HG03064 (cell line): ENCODE measurements around the gene KCP.

Experiments used
- ATAC-seq: cut with Tn5 transposase; IDR thresholded peaks from one replicate; pipeline ENCODE4 v1.9.1; 2021; ENCODE audit warnings: low read depth; ENCODE audit not compliant: unreplicated experiment

The KCP gene

DNA sequence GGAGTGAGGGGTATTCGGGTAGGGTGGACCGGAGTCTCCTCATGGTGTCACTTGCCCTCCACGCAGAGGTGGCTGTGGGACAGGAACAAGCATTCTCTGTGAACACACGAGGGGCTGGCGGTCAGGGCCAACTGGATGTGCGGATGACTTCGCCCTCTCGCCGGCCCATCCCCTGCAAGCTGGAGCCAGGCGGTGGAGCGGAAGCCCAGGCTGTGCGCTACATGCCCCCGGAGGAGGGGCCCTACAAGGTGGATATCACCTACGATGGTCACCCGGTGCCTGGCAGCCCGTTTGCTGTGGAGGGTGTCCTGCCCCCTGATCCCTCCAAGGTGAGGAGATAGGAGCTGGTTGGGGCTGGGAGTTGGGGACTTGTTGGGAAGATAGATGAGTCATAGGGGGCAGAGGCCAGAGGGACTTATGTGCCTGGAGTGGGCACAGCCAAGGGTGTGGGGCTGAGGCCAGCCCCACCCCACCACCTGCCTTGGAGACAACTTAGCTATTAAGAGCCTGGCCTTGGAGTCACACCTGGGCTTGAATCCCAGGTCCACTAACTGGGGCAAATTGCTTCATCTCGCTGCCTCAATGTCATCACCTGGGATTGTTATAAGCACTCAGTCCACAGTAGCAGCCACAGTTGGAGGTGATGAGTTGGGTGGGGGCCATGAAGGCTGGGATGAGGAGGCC, 66.4 kb downstream of the KCP start:
- no peak for ATAC-seq

DNA sequence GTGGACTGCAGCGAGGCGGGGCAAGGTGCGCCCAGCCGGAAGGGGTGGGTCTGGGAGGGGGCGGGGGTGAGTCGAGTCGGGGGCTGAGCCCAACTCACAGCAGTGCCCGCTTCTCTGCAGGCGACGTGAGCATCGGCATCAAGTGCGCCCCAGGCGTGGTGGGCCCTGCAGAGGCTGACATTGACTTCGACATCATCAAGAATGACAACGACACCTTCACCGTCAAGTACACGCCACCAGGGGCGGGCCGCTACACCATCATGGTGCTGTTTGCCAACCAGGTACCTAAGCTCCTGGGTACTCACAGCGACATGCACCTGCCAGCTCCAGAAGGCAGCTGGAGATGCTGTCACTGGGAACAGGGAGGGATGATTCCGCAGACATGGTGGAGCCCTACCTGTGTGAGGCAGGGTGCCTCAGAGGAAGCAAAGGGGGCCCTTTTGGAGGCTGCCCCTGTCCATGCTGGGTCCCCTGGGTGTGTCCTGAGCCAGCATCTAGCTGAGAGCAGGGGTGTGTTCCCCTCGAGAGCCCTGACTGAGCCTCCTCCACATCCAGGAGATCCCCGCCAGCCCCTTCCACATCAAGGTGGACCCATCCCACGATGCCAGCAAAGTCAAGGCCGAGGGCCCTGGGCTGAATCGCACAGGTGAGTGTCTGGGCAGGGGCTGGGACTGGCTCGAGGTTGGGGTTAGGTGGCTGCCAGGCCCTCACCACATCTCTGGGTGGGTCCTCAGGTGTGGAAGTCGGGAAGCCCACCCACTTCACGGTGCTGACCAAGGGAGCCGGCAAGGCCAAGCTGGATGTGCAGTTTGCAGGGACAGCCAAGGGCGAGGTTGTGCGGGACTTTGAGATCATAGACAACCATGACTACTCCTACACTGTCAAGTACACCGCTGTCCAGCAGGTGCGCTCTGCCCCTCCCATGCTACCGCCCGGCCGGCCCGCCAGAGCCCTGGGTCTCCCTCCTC, 67.6 kb downstream of the KCP start:
- ATAC-seq: no peak

DNA sequence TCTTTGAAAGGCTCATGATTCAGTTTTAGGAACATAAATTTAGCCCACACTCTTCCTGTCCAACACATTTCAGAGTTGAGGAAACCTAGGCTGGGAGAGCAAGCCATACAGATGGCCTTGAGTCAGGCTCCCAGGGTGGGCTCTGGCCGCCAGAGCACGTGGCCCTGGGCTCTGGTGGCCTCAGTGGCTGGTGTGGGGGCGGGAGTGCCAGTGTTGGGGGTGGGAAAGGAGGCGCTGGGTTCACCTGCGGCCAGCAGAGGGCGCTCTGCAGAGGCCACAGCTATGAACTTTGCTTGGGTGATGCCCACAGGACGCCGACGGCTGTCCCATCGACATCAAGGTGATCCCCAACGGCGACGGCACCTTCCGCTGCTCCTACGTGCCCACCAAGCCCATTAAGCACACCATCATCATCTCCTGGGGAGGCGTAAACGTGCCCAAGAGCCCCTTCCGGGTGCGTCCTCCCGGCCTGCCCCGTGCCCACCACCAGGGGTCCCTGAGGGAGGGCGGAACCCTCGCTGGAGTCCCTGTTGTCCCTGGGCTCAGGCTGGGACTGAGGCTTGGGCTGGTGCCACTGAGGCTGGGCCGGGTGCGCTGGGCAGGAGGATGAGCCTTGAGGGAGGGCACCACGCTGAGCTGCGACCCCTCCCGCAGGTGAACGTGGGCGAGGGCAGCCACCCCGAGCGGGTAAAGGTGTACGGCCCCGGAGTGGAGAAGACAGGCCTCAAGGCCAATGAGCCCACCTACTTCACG, 68.4 kb downstream of the KCP start:
- ATAC-seq: no peak

DNA sequence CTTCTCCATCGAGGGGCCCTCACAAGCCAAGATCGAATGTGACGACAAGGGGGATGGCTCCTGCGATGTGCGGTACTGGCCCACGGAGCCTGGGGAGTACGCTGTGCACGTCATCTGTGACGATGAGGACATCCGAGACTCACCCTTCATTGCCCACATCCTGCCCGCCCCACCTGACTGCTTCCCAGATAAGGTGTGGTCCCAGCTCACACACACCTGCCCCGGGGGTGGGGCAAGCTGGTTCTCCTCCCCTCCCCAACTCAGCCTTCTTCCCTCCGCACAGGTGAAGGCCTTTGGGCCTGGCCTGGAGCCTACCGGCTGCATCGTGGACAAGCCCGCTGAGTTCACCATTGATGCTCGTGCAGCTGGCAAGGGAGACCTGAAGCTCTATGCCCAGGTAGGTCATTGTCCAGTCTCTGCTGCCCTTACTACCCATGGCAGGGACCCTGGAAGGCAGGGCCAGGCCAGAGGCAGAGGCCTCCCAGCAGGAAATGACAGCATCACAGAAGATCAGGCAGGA, 69.3 kb downstream of the KCP start:
- ATAC-seq: no peak

DNA sequence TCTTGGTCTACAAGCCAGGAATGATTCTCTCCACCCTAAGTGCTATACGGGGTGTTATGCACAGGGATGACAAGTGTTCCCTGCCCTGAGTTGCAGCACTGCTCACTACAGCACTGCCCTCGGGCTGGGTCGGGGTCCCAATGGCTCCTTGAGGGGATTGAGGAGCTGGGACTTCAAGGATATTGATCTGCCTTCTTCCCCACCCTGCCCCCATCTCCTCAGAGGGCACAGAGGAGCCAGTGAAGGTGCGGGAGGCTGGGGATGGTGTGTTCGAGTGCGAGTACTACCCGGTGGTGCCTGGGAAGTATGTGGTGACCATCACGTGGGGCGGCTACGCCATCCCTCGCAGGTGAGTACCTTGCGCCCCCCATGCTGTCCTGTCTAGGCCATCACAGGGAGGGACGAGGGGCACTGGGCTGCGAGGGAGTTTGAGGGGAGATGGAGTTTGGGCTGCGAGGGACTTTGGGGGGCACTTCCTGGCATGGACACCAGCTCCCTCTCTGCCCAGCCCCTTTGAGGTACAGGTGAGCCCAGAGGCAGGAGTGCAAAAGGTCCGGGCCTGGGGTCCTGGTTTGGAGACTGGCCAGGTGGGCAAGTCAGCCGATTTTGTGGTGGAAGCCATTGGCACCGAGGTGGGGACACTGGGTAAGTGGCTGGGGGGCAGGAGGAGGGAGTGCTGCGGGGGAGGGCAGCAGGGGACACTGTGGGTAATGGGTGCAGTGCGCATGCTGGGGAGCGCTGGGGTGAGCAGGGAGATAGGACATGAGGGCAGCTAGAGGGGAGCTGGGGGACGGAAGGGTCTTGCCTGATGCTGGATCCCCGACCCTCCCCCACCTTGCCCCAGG, 70.0 kb downstream of the KCP start:
- ATAC-seq: no peak

DNA sequence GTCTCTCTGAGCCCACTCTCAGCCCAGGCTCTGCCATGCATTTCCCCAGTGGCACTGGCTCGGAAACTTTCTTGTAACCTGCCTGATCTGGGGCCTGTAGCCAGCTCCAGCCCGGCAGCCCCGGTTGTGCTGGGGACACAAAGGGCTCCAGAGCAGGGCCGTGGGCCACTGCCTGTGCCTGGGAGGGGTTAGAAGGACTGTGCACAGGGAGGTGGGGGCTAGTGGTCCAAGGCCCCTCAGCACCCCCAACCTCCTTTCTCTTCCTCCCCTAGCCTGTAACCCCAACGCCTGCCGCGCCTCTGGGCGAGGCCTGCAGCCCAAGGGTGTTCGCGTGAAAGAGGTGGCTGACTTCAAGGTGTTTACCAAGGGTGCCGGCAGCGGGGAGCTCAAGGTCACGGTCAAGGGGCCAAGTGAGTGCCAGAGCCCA, 70.7 kb downstream of the KCP start:
- no peak for ATAC-seq

DNA sequence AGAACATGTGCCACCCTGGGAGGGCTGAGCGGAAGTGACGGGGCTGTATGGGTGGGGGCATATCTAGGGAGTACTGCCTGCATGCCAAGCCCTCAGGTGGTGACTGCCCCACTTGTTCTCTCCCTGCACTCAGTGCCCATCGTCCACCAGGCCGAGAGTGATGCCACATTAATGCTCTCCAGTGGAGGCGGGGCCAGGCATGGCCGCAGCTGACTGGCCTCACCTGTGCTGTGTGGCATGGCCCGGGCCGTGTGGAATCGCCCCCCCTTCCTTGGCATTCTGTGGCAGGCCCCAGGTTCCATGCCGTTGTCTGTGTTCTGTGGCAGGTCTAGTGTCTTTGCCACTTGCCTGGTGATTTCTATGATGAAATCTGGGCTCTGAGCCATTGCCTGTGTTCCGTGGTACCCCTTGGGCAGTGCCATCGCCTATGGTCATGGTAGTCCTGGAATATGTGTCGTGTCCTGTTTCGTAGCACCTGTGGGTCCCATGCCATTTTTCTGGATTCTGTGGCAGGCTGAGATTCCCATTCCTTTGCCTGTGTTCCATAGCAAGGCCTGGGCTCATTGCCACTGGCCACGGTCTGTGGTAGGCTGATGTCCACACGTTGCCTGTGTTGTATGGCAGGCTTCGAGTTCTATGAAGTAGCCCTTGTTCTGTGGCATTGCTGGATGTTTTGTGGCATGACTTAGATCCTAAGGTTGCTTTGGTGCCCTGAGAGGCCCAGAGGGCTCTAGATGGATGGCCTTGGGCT, 71.4 kb downstream of the KCP start:
- no peak for ATAC-seq

DNA sequence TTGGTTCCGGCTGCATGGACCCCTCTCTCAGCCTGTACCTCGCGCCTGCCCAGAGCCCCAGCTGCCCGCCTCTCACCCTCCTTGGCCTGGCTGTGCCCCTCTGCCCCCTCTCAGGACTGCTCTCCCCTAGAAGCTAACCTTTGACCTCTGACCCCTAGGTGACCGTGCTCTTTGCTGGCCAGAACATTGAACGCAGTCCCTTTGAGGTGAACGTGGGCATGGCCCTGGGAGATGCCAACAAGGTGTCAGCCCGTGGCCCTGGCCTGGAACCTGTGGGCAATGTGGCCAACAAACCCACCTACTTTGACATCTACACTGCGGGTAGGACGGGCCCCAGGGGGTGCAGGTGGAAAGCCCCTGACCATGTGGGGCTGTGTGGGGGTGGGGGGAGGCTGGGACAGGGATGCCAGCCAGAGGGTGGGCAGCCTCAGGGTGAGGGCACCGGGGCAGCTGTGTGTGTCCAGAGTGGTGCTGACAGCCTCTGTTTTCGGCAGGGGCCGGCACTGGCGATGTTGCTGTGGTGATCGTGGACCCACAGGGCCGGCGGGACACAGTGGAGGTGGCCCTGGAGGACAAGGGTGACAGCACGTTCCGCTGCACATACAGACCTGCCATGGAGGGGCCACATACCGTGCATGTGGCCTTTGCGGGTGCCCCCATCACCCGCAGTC, 72.3 kb downstream of the KCP start:
- no peak for ATAC-seq

DNA sequence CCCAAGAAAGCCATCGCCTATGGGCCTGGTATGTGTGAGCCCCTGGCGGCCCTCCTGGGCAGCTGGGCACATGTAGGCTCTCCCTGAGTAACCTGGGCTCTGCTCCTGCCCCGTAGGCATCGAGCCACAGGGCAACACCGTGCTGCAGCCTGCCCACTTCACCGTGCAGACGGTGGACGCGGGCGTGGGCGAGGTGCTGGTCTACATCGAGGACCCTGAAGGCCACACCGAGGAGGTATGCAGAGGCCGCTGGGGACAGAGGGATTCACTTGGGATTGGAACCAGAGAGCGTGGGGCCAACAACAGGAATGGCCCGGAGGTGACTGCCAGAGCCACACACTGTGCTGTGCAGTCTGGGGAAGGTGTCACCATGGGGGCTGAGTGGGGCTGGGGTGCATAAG, 73.0 kb downstream of the KCP start:
- ATAC-seq: no peak

DNA sequence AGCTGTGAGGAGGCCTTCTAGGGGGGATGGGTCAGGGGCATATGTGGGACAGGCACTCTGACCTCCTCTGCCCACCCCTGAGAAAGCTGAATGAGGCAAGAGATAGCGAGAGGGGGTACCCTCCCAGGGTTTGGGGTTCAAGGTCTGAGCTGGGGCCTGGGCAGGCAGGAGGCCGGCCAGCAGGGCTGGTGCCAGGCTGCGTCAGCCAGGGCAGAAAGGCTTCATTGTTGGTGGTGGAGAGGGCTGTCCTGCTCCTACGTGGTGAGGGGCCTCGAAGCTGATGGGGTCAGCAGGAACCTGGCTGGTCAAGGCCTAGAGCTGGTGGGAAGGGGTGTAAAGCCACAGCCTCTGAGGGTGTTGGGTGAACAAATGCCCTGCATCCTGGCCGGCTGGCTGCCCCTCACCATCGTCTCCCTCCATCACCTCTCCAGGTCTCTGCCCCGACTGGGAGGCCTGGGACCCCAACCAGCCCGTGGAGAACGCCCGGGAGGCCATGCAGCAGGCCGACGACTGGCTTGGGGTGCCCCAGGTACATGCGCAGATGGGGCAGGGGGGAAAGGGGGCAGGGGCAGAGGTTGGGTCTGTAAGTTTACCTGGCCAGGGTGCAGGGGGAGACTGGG, 73.7 kb downstream of the KCP start:
- ATAC-seq: no peak

DNA sequence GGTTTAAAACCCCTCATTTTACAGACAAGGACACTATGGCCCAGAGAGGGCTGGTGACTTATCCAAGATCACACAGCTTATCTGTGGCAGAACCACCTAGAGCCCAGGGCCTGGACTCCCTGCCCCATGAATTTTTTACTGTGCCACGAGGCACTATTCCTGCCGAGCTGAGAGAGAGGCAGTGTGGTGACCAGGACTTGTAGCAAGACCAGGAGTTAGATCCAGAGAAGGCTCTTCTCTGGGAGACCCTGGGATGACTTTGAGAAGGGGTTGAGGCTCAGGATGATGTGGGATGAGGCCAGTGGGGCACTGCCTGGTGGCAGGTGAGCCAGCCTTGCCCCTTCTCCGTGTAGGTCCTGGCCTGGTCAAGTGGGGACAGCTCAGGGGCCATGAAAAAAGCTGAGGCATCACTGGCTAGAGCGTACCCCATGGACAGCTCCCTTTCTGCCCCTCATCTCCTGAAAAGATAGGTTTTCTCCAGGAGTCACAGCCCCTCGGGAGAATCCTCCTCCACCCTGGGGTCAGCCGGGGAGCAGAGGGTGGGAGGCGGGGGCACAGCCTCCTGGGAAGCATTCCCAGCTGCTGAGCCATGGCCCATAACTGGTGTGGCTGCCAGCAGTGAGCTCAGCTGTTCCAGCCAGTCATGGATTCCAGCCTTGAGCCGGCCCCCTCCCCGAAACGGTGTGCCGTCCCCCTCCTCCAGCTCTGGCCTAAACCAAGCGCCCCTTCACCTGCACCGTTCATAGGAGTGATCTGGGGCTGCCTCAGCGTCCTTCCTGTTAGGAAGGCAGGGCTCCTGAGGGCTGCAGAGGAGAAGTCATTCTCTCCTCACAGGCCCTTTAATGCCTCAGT, 74.5 kb downstream of the KCP start:
- ATAC-seq: no peak

DNA sequence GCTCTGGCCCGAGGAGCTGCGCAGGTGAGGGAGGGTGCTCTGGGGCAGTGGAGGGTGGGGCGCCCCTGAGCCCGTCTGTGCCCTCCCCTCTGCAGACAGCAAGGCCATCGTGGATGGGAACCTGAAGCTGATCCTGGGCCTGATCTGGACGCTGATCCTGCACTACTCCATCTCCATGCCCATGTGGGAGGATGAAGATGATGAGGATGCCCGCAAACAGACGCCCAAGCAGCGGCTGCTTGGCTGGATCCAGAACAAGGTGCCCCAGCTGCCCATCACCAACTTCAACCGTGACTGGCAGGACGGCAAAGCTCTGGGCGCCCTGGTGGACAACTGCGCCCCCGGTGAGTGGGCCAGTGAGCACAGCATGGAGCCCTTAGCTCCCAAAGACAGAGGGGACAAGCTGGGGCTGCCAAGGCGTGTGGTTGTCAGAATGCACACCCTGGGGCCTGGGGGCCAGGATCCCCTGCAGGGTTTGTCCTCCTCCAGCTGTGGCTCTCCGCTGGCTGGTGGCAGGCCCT, 75.2 kb downstream of the KCP start:
- ATAC-seq: no peak

DNA sequence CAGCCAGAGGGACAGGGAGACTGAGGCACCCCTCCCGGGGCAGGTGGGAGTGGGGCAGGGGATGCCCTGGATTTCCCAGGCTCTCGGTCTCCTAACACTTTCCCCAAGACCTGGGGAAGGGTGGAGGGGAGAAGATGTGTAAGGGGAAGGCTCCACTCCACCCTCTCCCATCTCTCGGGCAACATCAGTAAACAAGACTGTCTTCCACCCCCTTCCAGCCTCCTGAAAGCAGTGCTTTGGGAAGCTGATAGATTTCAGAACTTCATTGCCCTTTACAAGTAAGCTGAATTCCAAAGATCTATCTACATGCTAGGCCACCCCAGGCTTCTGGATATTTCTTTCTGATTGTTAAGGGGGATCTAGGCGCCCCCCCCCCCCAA, 76.6 kb downstream of the KCP start:
- ATAC-seq: no peak

DNA sequence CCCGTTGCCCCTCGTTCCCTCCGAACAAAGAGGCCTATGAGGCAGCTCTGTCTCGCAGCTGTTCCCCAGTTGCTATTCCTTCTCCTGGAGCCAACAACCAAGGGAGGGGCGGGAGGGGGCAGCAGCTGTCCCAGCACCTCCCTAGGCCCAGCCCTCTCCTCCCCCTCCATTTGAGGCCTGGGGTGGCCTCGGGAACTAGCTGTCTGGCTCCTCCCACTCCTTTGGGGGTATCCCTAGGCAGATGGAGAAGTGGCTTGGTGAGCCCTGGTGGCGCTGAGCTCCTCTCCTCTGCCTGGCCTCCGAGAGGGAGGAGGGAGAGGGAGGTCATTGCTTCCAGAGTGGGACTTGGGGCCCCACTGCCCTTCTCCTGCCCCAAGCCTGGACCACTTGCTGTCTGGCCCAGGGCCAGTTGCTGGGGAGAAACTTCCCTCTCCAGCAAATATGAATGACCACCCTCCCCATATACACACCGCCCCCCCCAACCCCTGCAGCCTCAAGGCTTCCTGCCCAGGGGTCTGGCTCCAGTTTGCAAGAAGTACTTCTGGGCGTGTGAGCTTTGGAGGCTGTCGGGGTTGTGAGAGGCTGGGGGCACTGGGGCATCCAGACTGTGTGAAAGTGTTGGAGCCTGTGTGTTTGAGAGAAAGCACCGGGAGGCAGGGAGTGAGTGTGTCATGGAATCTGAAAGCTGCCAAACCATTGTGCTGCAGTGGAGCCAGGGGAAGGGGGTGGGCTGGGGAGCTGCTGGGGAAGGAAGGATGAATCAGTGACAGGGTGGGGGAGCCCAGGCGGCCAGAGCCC, 77.2 kb downstream of the KCP start:
- ATAC-seq: no peak

DNA sequence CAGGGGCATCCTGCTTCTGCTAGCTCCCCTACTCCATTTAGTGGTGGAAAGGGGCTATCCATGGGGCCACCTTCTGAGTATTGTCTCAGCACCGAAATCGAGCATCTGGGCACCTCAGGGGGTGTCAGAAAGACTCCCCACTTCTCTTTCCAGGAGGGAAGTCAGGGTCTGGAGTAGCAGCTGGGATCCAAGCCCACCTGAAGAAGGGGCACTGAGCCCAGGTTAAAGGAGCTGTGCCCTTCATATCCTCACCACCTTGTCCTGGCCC, 77.7 kb downstream of the KCP start:
- no peak for ATAC-seq

DNA sequence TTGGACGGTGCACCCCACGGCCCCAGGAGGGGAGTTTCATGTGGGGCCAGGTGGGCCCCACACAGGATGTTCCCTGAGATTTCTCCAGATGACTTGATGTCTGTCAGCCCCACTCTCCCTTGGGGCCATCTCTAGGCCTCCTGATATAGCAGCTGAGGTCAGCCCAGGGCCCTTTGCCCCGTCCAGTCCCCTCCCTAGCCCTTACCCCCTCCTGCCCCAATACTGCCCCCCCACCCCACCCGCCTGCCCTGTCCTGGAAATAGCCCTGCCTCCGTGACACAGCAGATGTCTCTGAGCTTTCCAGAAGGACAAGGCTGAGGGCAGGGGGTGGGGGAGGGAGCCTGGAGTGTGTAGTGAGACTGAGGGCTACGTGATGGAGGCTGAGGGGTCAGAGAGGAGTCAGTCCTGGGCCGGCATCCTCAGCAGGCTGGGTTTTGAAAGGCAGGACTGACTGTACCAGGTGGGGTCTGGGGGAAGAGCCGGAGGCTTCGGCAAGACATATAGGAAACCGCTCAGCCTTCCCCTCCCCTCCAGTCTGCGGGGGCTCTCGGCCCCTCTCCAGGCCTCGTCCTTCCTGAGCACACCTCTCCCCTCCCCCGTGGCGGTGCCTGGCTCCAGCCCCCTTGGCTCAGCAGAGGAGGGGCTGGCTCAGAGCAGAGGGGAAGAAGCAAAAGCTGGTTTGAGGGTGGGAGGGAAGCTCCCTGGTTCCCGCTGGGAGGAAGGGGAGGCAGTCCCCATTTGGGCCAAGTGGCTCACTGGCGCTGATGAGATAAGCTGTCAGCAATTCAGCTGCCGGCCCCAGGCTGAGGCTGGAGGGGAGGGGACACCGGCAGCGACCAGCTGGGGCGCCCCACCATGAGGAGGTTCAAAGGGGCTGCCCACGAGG, 78.3 kb downstream of the KCP start:
- no peak for ATAC-seq
